Measurements from ENCODE around the gene PIP4K2A.

DNA sequence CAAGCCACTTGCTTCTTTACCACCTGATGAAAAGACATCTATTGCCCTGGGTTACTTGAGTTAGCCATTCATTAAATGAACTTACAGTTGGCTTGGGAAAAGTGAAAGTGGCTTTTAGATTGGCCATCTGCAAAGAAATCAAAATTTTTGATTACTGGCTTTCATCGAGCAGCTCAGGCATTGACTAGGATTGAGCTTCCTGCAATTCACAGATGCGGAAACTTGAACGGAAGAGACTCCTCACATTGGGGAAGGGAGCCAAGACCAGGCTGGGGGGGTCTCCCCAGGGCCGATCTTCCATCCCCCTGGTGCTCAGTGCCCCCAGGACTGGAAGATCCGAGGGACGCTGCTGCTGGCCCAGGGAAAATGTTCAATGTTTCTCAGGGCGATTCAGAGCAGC is 145.4 kb downstream of the PIP4K2A start:
- TF ChIP-seq, protein P1, sequence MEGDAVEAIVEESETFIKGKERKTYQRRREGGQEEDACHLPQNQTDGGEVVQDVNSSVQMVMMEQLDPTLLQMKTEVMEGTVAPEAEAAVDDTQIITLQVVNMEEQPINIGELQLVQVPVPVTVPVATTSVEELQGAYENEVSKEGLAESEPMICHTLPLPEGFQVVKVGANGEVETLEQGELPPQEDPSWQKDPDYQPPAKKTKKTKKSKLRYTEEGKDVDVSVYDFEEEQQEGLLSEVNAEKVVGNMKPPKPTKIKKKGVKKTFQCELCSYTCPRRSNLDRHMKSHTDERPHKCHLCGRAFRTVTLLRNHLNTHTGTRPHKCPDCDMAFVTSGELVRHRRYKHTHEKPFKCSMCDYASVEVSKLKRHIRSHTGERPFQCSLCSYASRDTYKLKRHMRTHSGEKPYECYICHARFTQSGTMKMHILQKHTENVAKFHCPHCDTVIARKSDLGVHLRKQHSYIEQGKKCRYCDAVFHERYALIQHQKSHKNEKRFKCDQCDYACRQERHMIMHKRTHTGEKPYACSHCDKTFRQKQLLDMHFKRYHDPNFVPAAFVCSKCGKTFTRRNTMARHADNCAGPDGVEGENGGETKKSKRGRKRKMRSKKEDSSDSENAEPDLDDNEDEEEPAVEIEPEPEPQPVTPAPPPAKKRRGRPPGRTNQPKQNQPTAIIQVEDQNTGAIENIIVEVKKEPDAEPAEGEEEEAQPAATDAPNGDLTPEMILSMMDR (IDR thresholded peaks at IDR 0.05), result no peak
- TF ChIP-seq POLR2A (IDR thresholded peaks at IDR 0.05), result no peak

All from suprapubic skin (tissue), 3 donors.